H9 (cell line): ENCODE measurements around the gene RANGRF. TPM values are rescaled to one million over a fixed set of nuclear protein-coding genes. Genes with fewer than 3 reads are reported as not detected.

Experiments
- DNase-seq: peaks from one replicate; pipeline ENCODE4 v3.0.0-alpha.2; 2017
- H2AFZ ChIP-seq: one replicate; pipeline ENCODE4 v1.6.1; 2013; ENCODE audit warnings: mild to moderate bottlenecking, low read length, control low read depth, moderate library complexity
- H2AK5ac ChIP-seq: 2 replicates; pipeline ENCODE4 v1.6.1; 2013; ENCODE audit warnings: low read length, control low read depth, mixed read lengths; ENCODE audit not compliant: insufficient read length
- H2BK120ac ChIP-seq: one replicate; pipeline ENCODE4 v1.6.1; 2013; ENCODE audit warnings: low read depth, mild to moderate bottlenecking, low read length, control low read depth, inconsistent platforms; ENCODE audit not compliant: poor library complexity, severe bottlenecking
- H2BK12ac ChIP-seq: 2 replicates; pipeline ENCODE4 v1.6.1; 2013; ENCODE audit warnings: low read length, control low read depth, mixed read lengths, low read depth; ENCODE audit not compliant: insufficient read length
- H2BK15ac ChIP-seq: 2 replicates; pipeline ENCODE4 v1.6.1; 2013; ENCODE audit warnings: low read depth, low read length, control low read depth
- H2BK20ac ChIP-seq: one replicate; pipeline ENCODE4 v1.6.1; 2013; ENCODE audit warnings: low read depth, mild to moderate bottlenecking, low read length, control low read depth, inconsistent platforms; ENCODE audit not compliant: poor library complexity, severe bottlenecking
- H2BK5ac ChIP-seq: 2 replicates; pipeline ENCODE4 v1.6.1; 2013; ENCODE audit warnings: low read length, control low read depth, mixed read lengths; ENCODE audit not compliant: insufficient read length
- H3K14ac ChIP-seq: 2 replicates; pipeline ENCODE4 v1.6.1; 2013; ENCODE audit warnings: low read length, control low read depth; ENCODE audit not compliant: insufficient read depth
- H3K18ac ChIP-seq: 2 replicates; pipeline ENCODE4 v1.6.1; 2013; ENCODE audit warnings: low read depth, mild to moderate bottlenecking, mixed read lengths, low read length, control low read depth; ENCODE audit not compliant: insufficient read length
- H3K23ac ChIP-seq: 2 replicates; pipeline ENCODE4 v1.6.1; 2013; ENCODE audit warnings: low read length, control low read depth, mixed read lengths, low read depth; ENCODE audit not compliant: insufficient read length
- H3K23me2 ChIP-seq: 2 replicates; pipeline ENCODE4 v1.6.1; 2013; ENCODE audit warnings: low read depth, mild to moderate bottlenecking, mixed read lengths, low read length, control low read depth; ENCODE audit not compliant: insufficient read length, poor library complexity, severe bottlenecking
- H3K27ac ChIP-seq: 2 replicates; pipeline ENCODE4 v1.5.1; 2013; ENCODE audit warnings: low read length, control low read depth, mixed read lengths, low read depth; ENCODE audit not compliant: insufficient read length
- H3K27me3 ChIP-seq: 2 replicates; pipeline ENCODE4 v1.6.1; 2013; ENCODE audit warnings: low read length, control low read depth, inconsistent platforms; ENCODE audit not compliant: insufficient read depth
- H3K4ac ChIP-seq: 2 replicates; pipeline ENCODE4 v1.6.1; 2013; ENCODE audit warnings: low read depth, mild to moderate bottlenecking, control low read depth, inconsistent platforms, low read length, moderate library complexity
- H3K4me1 ChIP-seq: 2 replicates; pipeline ENCODE4 v1.6.1; 2013; ENCODE audit warnings: low read length, control low read depth, inconsistent platforms; ENCODE audit not compliant: insufficient read depth
- H3K4me2 ChIP-seq: 2 replicates; pipeline ENCODE4 v1.6.1; 2013; ENCODE audit warnings: low read length, control low read depth, mixed read lengths; ENCODE audit not compliant: insufficient read length, insufficient read depth
- H3K56ac ChIP-seq: 2 replicates; pipeline ENCODE4 v1.6.1; 2013; ENCODE audit warnings: low read depth, mild to moderate bottlenecking, mixed read lengths, low read length, control low read depth; ENCODE audit not compliant: insufficient read length
- H3K79me1 ChIP-seq: 2 replicates; pipeline ENCODE4 v1.6.1; 2013; ENCODE audit warnings: low read depth, mild to moderate bottlenecking, moderate library complexity, low read length, control low read depth, inconsistent platforms; ENCODE audit not compliant: insufficient read depth, poor library complexity, severe bottlenecking
- H3K79me2 ChIP-seq: 2 replicates; pipeline ENCODE4 v1.6.1; 2013; ENCODE audit warnings: low read length, control low read depth, inconsistent platforms; ENCODE audit not compliant: insufficient read depth
- H3K9ac ChIP-seq: 2 replicates; pipeline ENCODE4 v1.6.1; 2013; ENCODE audit warnings: low read length, control low read depth, mixed read lengths; ENCODE audit not compliant: insufficient read length; ENCODE audit errors: extremely low read depth
- H3K9me3 ChIP-seq: one replicate; pipeline ENCODE4 v1.6.1; 2013; ENCODE audit warnings: low read depth, low read length, inconsistent platforms; ENCODE audit not compliant: control insufficient read depth
- H3T11ph ChIP-seq: one replicate; pipeline ENCODE4 v1.6.1; 2013; ENCODE audit warnings: mild to moderate bottlenecking, low read length, control low read depth, inconsistent platforms
- H4K20me1 ChIP-seq: one replicate; pipeline ENCODE4 v1.6.1; 2013; ENCODE audit not compliant: control insufficient read depth, insufficient read length, insufficient read depth
- H4K5ac ChIP-seq: 2 replicates; pipeline ENCODE4 v1.6.1; 2013; ENCODE audit warnings: low read depth, mild to moderate bottlenecking, mixed read lengths, low read length, control low read depth; ENCODE audit not compliant: insufficient read length
- H4K8ac ChIP-seq: replicated peaks from 2 replicates; pipeline ENCODE4 v1.6.1; 2013; ENCODE audit warnings: low read length, control low read depth, mixed read lengths, low read depth; ENCODE audit not compliant: insufficient read length
- H4K91ac ChIP-seq: 2 replicates; pipeline ENCODE4 v1.6.1; 2013; ENCODE audit warnings: low read depth, mild to moderate bottlenecking, moderate library complexity, mixed read lengths, low read length, control low read depth; ENCODE audit not compliant: insufficient read length
- H3K27ac Mint-ChIP-seq, 3 experiments: 2 replicates in 2 of 3; 3 replicates in 1 of 3; pipeline ENCODE4 v1.8.0; 2020 to 2021; ENCODE audit warnings: mixed read lengths in 3 of 3, mild to moderate bottlenecking in 1 of 3, moderate library complexity in 1 of 3
- H3K27me3 Mint-ChIP-seq: 2 replicates; pipeline ENCODE4 v1.8.0; 2021; ENCODE audit warnings: low read depth, mild to moderate bottlenecking, moderate library complexity, mixed read lengths
- H3K36me3 Mint-ChIP-seq, 3 experiments: 2 replicates in 2 of 3; 3 replicates in 1 of 3; pipeline ENCODE4 v1.8.0; 2020 to 2021; ENCODE audit warnings: low read depth in 3 of 3, mixed read lengths in 3 of 3; ENCODE audit not compliant: insufficient read depth in 1 of 3
- H3K4me1 Mint-ChIP-seq, 2 experiments: 2 replicates each; pipeline ENCODE4 v1.8.0; 2020; ENCODE audit warnings: mixed read lengths in 2 of 2
- H3K4me3 Mint-ChIP-seq, 2 experiments: 2 replicates in 1 of 2; 3 replicates in 1 of 2; pipeline ENCODE4 v1.8.0; 2020 to 2021; ENCODE audit warnings: mild to moderate bottlenecking in 2 of 2, mixed read lengths in 2 of 2, moderate library complexity in 1 of 2
- H3K9me3 Mint-ChIP-seq, 2 experiments: 2 replicates in 1 of 2; 3 replicates in 1 of 2; pipeline ENCODE4 v1.8.0; 2020; ENCODE audit warnings: mild to moderate bottlenecking in 2 of 2, mixed read lengths in 2 of 2, moderate library complexity in 1 of 2
- CTCF ChIP-seq: fragments of 200-600 bp; sonication (generic); conservative IDR thresholded peaks from 3 replicates; pipeline ENCODE4 v1.8.0; 2021; ENCODE audit warnings: antibody characterized with exemption, mild to moderate bottlenecking
- WGBS: extraction: QIAGEN DNeasy Blood & Tissue Kit; methylation state at CpG from one replicate; pipeline ENCODE4 v1.1.7; 2013; ENCODE audit warnings: missing lambda C conversion rate, low lambda C conversion rate, mixed read lengths; ENCODE audit not compliant: insufficient read length; ENCODE audit errors: extremely low coverage; 5-methylcytosine and 5-hydroxymethylcytosine counted together
- total RNA-seq: library from RNA; stranded (reverse); gene quantifications from 2 replicates; pipeline ENCODE4 v1.2.1, GENCODE V29; 2021

Gene RANGRF
- total RNA-seq, 1 experiment from 2014 or later = 36.9 TPM

DNA sequence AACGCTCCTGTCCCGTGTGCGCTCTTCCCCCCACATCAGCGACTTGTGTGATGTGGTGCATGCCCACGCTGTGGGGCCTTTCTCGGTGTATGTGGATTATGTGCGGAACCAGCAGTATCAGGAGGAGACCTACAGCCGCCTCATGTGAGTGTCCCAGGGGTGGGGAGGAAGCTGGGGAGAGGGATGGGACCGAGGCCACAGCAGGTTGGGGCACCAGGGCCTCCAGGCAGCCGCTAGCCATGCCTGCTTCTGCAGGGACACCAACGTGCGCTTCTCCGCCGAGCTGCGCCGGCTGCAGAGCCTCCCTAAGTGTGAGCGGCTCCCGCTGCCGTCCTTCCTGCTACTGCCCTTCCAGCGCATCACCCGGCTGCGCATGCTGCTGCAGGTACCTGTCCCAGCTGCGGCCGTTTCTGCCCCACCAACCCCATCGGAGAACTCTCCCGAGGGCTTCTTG is 27.3 kb downstream of the RANGRF start:
- Histone ChIP-seq H2BK12ac (no peak overlapping the region), H3K4ac (no peak overlapping the region), H3K79me1 (no peaks in the 10 kb centered on the region), H3K18ac (no peak overlapping the region), H4K91ac (no peak overlapping the region), H4K5ac (no peak overlapping the region), H3K27me3 (no peaks in the 10 kb centered on the region; the same call in 1 of the 2 replicates), H3K79me2 (no peaks in the 10 kb centered on the region), H2BK5ac (no peak overlapping the region), H3K23me2 (peaks cover 14% of the 10 kb centered on the region), H3K14ac (no peak overlapping the region; the same call in 1 of the 2 replicates), H3K4me2 (peak overlapping the region; percentile 82), H3K9ac (no peak overlapping the region), H3K56ac (no peak overlapping the region), H2BK15ac (no peak overlapping the region), H2AK5ac (no peak overlapping the region), H2BK20ac (no peak overlapping the region), H3K9me3 (no peaks in the 10 kb centered on the region), H4K20me1 (no peaks in the 10 kb centered on the region), H4K8ac (no peak overlapping the region), H3T11ph (no peak overlapping the region), H3K27ac (no peak overlapping the region), H3K4me1 (no peaks in the 10 kb centered on the region), H2AFZ (peak overlapping the region; percentile 69), H3K23ac (no peak overlapping the region), H2BK120ac (no peak overlapping the region)
- TF ChIP-seq CTCF = no peak
- peaks cover 22 to 34% of the 10 kb centered on the region in 2 experiments for H3K4me1 Mint-ChIP-seq
- peak overlapping the region; percentile 73 to 86 for H3K4me3 Mint-ChIP-seq
- no CpG with 5 or more reads among the region's 26 CpGs for WGBS
- H3K27me3 Mint-ChIP-seq = peaks cover 53% of the 10 kb centered on the region
- H3K27ac Mint-ChIP-seq = no peak overlapping the region
- peaks cover 0 to 2% of the 10 kb centered on the region in 2 experiments; a peak in 2 of 5 replicates for H3K9me3 Mint-ChIP-seq
- peak; percentile 78 for DNase-seq
- H3K36me3 Mint-ChIP-seq = no peaks in the 10 kb centered on the region; a peak in 1 of 7 replicates
